H1 (cell line): Measurements from ENCODE around the gene CCDC138. TPM values are rescaled to one million over a fixed set of nuclear protein-coding genes. Genes with fewer than 3 reads are reported as not detected.

Source experiments
- CTCF ChIA-PET: fragments of 300-600 bp; sonication (Branson Sonifier 250); formaldehyde crosslinking; loops from one replicate; lab custom pipeline; 2021; ENCODE audit not compliant: partially characterized antibody; lab: Charles Lee
- POLR2A ChIA-PET: fragments of 300-600 bp; sonication (Branson Sonifier 250); formaldehyde crosslinking; loops from one replicate; lab custom pipeline; 2021; ENCODE audit warnings: inconsistent platforms; ENCODE audit not compliant: partially characterized antibody; lab: Charles Lee
- DNase-seq, 2 experiments: peaks; one replicate each; pipeline versions ENCODE4 v3.0.0 to v3.0.0-alpha.2; 2010 to 2022; ENCODE audit warnings: low spot score in 2 of 2, low read depth in 1 of 2, mixed read lengths in 1 of 2
- FAIRE-seq: peaks from 2 replicates; lab custom pipeline; 2011; peaks lifted over from hg19 to GRCh38; lab: Jason Lieb, UNC
- H2AFZ ChIP-seq: 2 replicates; pipeline ENCODE4 v1.8.1; 2012; ENCODE audit warnings: low read length, inconsistent platforms
- H2AK5ac ChIP-seq: 2 replicates; pipeline ENCODE4 v1.6.1; 2013; ENCODE audit warnings: low read depth, low read length
- H2BK120ac ChIP-seq: replicated peaks from 2 replicates; pipeline ENCODE3; 2013; ENCODE audit warnings: low read depth, low read length, inconsistent platforms
- H2BK12ac ChIP-seq: 2 replicates; pipeline ENCODE4 v1.6.1; 2013; ENCODE audit warnings: low read depth, low read length
- H2BK15ac ChIP-seq: 2 replicates; pipeline ENCODE4 v1.6.1; 2013; ENCODE audit warnings: low read length
- H2BK20ac ChIP-seq: 2 replicates; pipeline ENCODE4 v1.6.1; 2013; ENCODE audit warnings: low read length
- H2BK5ac ChIP-seq: 2 replicates; pipeline ENCODE4 v1.6.1; 2013; ENCODE audit warnings: low read depth, low read length
- H3K14ac ChIP-seq: 2 replicates; pipeline ENCODE4 v1.6.1; 2013; ENCODE audit warnings: inconsistent platforms; ENCODE audit not compliant: insufficient read length
- H3K18ac ChIP-seq: 2 replicates; pipeline ENCODE4 v1.6.1; 2013; ENCODE audit warnings: low read length; ENCODE audit errors: extremely low read depth
- H3K23ac ChIP-seq: 2 replicates; pipeline ENCODE4 v1.6.1; 2013; ENCODE audit warnings: inconsistent platforms; ENCODE audit not compliant: insufficient read length
- H3K23me2 ChIP-seq: 2 replicates; pipeline ENCODE4 v1.6.1; 2013; ENCODE audit warnings: low read depth, low read length
- H3K27ac ChIP-seq: 2 replicates; pipeline ENCODE4 v1.6.1; 2011; ENCODE audit warnings: low read depth, low read length, inconsistent platforms
- H3K27me3 ChIP-seq, 4 experiments: replicated peaks in 1 of 4; 1 replicate in 1 of 4; 2 replicates in 3 of 4; pipeline versions ENCODE4 v1.6.1 to v1.8.1; 2011 to 2013; ENCODE audit warnings: low read length in 3 of 4, mild to moderate bottlenecking in 3 of 4, inconsistent platforms in 2 of 4, mixed read lengths in 2 of 4, moderate library complexity in 1 of 4; ENCODE audit not compliant: control insufficient read depth in 3 of 4, insufficient read depth in 3 of 4; ENCODE audit errors: extremely low read depth in 1 of 4
- H3K36me3 ChIP-seq, 4 experiments: 2 replicates each; pipeline versions ENCODE4 v1.6.1 to v1.8.1; 2011 to 2013; ENCODE audit warnings: mild to moderate bottlenecking in 4 of 4, low read length in 3 of 4, moderate library complexity in 2 of 4, control low read depth in 1 of 4, inconsistent platforms in 1 of 4; ENCODE audit not compliant: insufficient read depth in 4 of 4, control insufficient read depth in 2 of 4
- H3K4ac ChIP-seq: replicated peaks from 2 replicates; pipeline ENCODE3; 2013; ENCODE audit warnings: low read length, low read depth, mixed read lengths, inconsistent platforms; ENCODE audit not compliant: insufficient read length
- H3K4me1 ChIP-seq, 4 experiments: replicated peaks in 1 of 4; 1 replicate in 1 of 4; 2 replicates in 3 of 4; pipeline versions ENCODE4 v1.6.1 to v1.8.1; 2011 to 2013; ENCODE audit warnings: low read length in 3 of 4, inconsistent platforms in 2 of 4, mixed read lengths in 1 of 4; ENCODE audit not compliant: insufficient read depth in 4 of 4, control insufficient read depth in 3 of 4
- H3K4me2 ChIP-seq, 2 experiments: 2 replicates each; pipeline versions ENCODE4 v1.6.1 to v1.8.1; 2011 to 2013; ENCODE audit warnings: low read depth in 2 of 2, low read length in 2 of 2, control low read depth in 1 of 2, inconsistent platforms in 1 of 2, mild to moderate bottlenecking in 1 of 2; ENCODE audit not compliant: insufficient read depth in 1 of 2
- H3K4me3 ChIP-seq, 4 experiments: fragments of 200-600, 300-600 bp in 1 of 4; sonication (generic), shearing (Covaris generic), sonication (Bioruptor Twin) in 1 of 4; 2 replicates each; pipeline versions ENCODE4 v1.5.1 to v1.8.1; 2011 to 2016; ENCODE audit warnings: low read length in 4 of 4, low read depth in 3 of 4, control low read depth in 2 of 4, inconsistent platforms in 2 of 4, mild to moderate bottlenecking in 2 of 4, mixed read lengths in 1 of 4, moderate library complexity in 1 of 4; ENCODE audit not compliant: insufficient read depth in 2 of 4; ENCODE audit errors: extremely low read depth in 1 of 4
- H3K56ac ChIP-seq: replicated peaks from 2 replicates; pipeline ENCODE3; 2013; ENCODE audit warnings: low read depth, mild to moderate bottlenecking, mixed read lengths, low read length, inconsistent platforms; ENCODE audit not compliant: insufficient read length
- H3K79me1 ChIP-seq: 2 replicates; pipeline ENCODE4 v1.6.1; 2013; ENCODE audit warnings: low read depth, low read length, control low read depth
- H3K79me2 ChIP-seq, 2 experiments: 2 replicates each; pipeline versions ENCODE4 v1.6.1 to v1.8.1; 2012 to 2013; ENCODE audit warnings: low read length in 2 of 2, mild to moderate bottlenecking in 2 of 2, inconsistent platforms in 1 of 2; ENCODE audit not compliant: insufficient read depth in 2 of 2, control insufficient read depth in 1 of 2
- H3K9ac ChIP-seq, 4 experiments: replicated peaks in 1 of 4; 1 replicate in 1 of 4; 2 replicates in 3 of 4; pipeline versions ENCODE4 v1.6.1 to v1.8.1; 2011 to 2013; ENCODE audit warnings: low read depth in 3 of 4, low read length in 3 of 4, control low read depth in 2 of 4, mild to moderate bottlenecking in 2 of 4, moderate library complexity in 2 of 4, inconsistent platforms in 1 of 4; ENCODE audit errors: extremely low read depth in 1 of 4
- H3K9me3 ChIP-seq, 2 experiments: 2 replicates each; pipeline versions ENCODE4 v1.6.1 to v1.8.1; 2012 to 2013; ENCODE audit warnings: mild to moderate bottlenecking in 2 of 2, moderate library complexity in 2 of 2, control low read depth in 1 of 2, inconsistent platforms in 1 of 2, low read depth in 1 of 2, low read length in 1 of 2, mixed read lengths in 1 of 2; ENCODE audit not compliant: insufficient read depth in 2 of 2
- H4K20me1 ChIP-seq, 2 experiments: replicated peaks in 1 of 2; 2 replicates each; pipeline versions ENCODE3 to v1.8.1; 2011 to 2013; ENCODE audit warnings: inconsistent platforms in 2 of 2, low read length in 2 of 2, mild to moderate bottlenecking in 1 of 2; ENCODE audit not compliant: insufficient read depth in 2 of 2, control insufficient read depth in 1 of 2
- H4K5ac ChIP-seq: 2 replicates; pipeline ENCODE4 v1.6.1; 2013; ENCODE audit warnings: low read length, low read depth, mixed read lengths, inconsistent platforms; ENCODE audit not compliant: insufficient read length
- H4K8ac ChIP-seq: 2 replicates; pipeline ENCODE4 v1.8.0; 2013; ENCODE audit warnings: mild to moderate bottlenecking, moderate library complexity, low read length, inconsistent platforms; ENCODE audit not compliant: insufficient read depth; ENCODE audit errors: extremely low read depth
- H4K91ac ChIP-seq: replicated peaks from 2 replicates; pipeline ENCODE3; 2013; ENCODE audit warnings: low read length, mixed read lengths, inconsistent platforms; ENCODE audit not compliant: insufficient read length
- RBBP5 ChIP-seq: IDR thresholded peaks from 2 replicates; pipeline ENCODE4 v1.7.1; 2012; ENCODE audit warnings: low read depth, mild to moderate bottlenecking, inconsistent platforms, low read length, moderate library complexity, borderline replicate concordance
- SIN3A ChIP-seq, 2 experiments: IDR thresholded peaks in 1 of 2; conservative IDR thresholded peaks in 1 of 2; 2 replicates each; pipeline ENCODE4 v1.6.1; 2011 to 2012; ENCODE audit warnings: low read length in 2 of 2, improper control_type of control experiment in 1 of 2, low read depth in 1 of 2, mild to moderate bottlenecking in 1 of 2
- SP2 ChIP-seq: IDR thresholded peaks from 2 replicates; pipeline ENCODE4 v1.6.1; 2012; ENCODE audit warnings: mild to moderate bottlenecking, low read length, inconsistent platforms
- WGBS, 2 experiments: shearing (Covaris generic) in 1 of 2; methylation state at CpG; one replicate each; pipeline versions ENCODE4 v1.1.6 to v1.1.7; 2013 to 2015; ENCODE audit warnings: low lambda C conversion rate in 2 of 2, mixed read lengths in 2 of 2, inconsistent platforms in 1 of 2, low coverage in 1 of 2, missing lambda C conversion rate in 1 of 2; ENCODE audit not compliant: insufficient replicate concordance in 2 of 2, insufficient coverage in 1 of 2, insufficient read length in 1 of 2; ENCODE audit errors: extremely low coverage in 1 of 2, missing lambda C conversion rate in 1 of 2; 5-methylcytosine and 5-hydroxymethylcytosine counted together
- polyA plus RNA-seq, 7 experiments: library from polyadenylated mRNA; depleted of rRNA in 3 of 7; stranded (reverse) in 5 of 7; unstranded in 2 of 7; fragments of >200 nt in 5 of 7; fragments of 200-250 nt in 2 of 7; gene quantifications; 1 replicate in 5 of 7; 2 replicates in 1 of 7; 4 replicates in 1 of 7; pipeline versions ENCODE4 v1.2.1 to v1.2.3, GENCODE V29; 2011 to 2013; ENCODE audit warnings: missing spikeins in 2 of 7, mixed read lengths in 2 of 7
- total RNA-seq: library from RNA; stranded (reverse); fragmentation: NEBNext Ultra II Directional; extraction: Animal tissue kit (Norgen Biotek cat#: 25700); gene quantifications from 2 replicates; pipeline ENCODE4 v1.2.1, GENCODE V29; 2021

Gene CCDC138
- total and polyA plus RNA-seq, 2 of the 8 experiments (the other 6 are each of a cell fraction or from before 2014, with no cell fraction given): 8.3 to 29.8 TPM

GRCh38 chr2:108853421-108853820 lies 66.8 kb downstream of the CCDC138 start:
- FAIRE-seq: no peak
- H3K4me3 ChIP-seq: no peak overlapping the region
- no peak overlapping the region for H3K4ac ChIP-seq
- no peaks in the 10 kb centered on the region for H3K27me3 ChIP-seq
- H2AK5ac ChIP-seq: no peak overlapping the region
- H4K20me1 ChIP-seq: no peaks in the 10 kb centered on the region
- H3K23me2 ChIP-seq: no peaks in the 10 kb centered on the region
- H4K91ac ChIP-seq: no peak overlapping the region
- ChIA-PET CTCF (interaction anchor here (1.1 to 1.8 kb wide), 3 partner anchors 11 to 145 kb away, joined by 3 to 6 read pairs (median 4); no protein-coding TSS in a partner anchor), POLR2A (no interaction called here)
- no peak overlapping the region for H2BK5ac ChIP-seq
- H3K4me2 ChIP-seq: no peak overlapping the region
- H4K8ac ChIP-seq: no peak overlapping the region
- no peak overlapping the region for H2BK120ac ChIP-seq
- no peaks in the 10 kb centered on the region for H3K79me2 ChIP-seq
- TF ChIP-seq RBBP5 (no peak), SIN3A (conservative IDR thresholded peaks at IDR 0.05 in 1 of 2, IDR thresholded peaks at IDR 0.05 in 1 of 2; ENCODE audit: low read depth in 1 of 2, low read length in 2 of 2) (no peak), SP2 (no peak)
- H3K14ac ChIP-seq: no peak overlapping the region
- no peak overlapping the region for H3K18ac ChIP-seq
- H3K36me3 ChIP-seq: peaks cover 0 to 24% (median 10%) of the 10 kb centered on the region in 4 experiments; a peak in 5 of 8 replicates
- no peak overlapping the region for H2BK15ac ChIP-seq
- H3K4me1 ChIP-seq: no peaks in the 10 kb centered on the region
- WGBS, 2 experiments: 92% methylated on average over 2 of the region's 2 CpGs; no CpG with 5 or more reads in 1 of the 2 experiments
- no peak overlapping the region for H3K9ac ChIP-seq
- H3K9me3 ChIP-seq: no peaks in the 10 kb centered on the region
- H2AFZ ChIP-seq: no peak overlapping the region
- H3K27ac ChIP-seq: no peak overlapping the region
- H2BK12ac ChIP-seq: no peak overlapping the region
- no peak for DNase-seq
- H3K23ac ChIP-seq: no peak overlapping the region
- H2BK20ac ChIP-seq: no peak overlapping the region
- H3K79me1 ChIP-seq: no peaks in the 10 kb centered on the region
- no peak overlapping the region for H4K5ac ChIP-seq
- H3K56ac ChIP-seq: no peak overlapping the region
